ENCODE measurements around the gene SERPIND1. TPM values are rescaled to one million over a fixed set of nuclear protein-coding genes. Genes with fewer than 3 reads are reported as not detected.

Gene SERPIND1
- polyA plus RNA-seq, 1 donor: not detected

DNA sequence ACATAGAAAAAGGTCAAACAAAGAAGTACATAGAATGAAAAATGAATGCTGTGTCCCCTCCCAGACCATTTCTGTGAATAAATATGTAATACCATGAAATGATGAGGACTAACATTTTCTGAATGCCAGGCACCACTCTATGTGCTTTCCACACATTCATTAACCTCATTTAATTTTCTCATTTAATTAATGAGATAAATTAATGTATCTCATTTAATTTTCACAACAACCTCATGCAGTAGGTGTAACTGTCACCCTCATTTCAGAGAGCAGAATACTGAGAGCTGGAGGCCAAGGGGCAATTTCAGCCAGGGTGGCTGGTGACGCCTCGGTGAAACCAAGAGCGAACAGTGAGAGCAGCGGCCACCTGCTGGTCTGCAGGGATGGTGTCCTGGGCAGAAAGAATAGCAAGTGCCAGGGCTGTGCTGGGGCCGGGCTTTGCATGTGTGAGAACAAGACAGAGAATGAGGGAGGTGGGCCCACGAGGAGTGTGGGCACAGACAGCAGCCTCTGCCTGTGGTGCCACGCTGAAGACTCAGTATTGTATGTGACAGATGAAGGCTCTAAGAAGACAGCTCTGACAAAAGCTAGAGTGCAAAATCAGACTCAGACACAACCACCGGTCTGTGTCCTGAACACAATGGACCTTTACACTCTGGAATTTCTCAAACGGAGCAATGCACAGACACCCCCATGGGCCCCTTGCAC lies 1.8 kb upstream of the SERPIND1 start:
- no peak for DNase-seq (ENCODE audit: low read depth)

- DNase-seq (ENCODE audit: low read depth): no peak
Measured at GRCh38 chr22:20774882-20775281, 969 bp downstream of the SERPIND1 start.

DNA sequence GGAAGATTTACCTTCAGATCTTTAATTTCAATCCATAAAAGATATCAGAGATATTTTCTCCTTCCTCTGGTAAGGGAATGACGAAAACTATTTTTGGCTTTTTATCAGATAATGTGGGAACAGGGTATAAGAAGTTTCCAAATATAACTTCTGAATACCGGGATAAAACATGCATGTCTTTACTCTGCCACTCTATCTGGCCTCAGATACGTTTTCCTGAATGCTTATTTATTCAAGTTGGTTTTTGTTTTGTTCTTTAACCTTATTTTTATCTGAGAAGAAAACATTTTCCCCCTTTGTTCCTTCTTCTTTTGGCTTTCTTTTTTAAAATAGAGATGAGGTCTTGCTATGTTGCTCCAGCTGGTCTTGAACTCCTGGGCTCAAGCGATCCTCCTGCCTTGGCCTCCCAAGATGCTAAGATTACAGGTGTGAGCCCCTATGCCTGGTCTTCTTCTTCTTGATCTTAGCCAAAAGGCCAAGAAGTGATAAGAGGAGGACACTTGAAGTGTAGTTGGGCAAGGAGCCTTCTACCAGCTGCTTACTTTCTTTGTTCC lies 1.5 kb downstream of the SERPIND1 start:
- no peak for DNase-seq (ENCODE audit: low read depth)

DNA sequence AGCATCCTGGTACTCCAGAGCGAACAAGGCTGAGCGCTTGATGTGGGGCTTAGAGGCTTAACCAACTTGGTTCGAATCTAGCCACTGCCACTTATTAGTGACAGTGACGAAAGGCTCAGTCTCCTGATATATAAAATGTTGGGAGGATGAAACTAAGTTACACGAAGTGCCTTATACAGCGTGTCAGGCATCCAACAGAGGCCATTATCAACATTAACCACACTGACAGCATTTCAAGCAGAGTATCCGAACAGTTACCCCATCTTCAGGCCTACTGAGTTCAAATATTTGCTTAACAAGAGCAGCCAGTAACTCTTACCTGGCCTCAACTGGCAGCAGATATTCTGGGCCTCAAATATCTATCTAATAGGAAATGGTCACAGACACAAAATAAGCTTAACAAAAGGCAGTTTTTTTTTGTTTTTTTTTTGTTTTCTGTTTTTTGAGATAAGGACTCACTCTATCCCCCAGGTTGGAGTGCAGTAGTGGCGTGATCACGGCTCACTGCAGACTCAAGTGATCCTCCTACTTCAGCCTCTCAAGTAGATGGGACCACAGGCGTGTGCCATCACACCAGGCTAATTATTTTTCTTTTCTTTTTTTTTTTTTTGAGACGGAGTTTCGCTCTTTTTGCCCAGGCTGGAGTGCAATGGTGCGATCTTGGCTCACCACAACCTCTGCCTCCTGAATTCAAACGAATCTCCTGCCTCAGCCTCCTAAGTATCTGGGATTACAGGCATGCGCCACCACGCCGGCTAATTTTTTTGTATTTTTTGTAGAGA lies 2.9 kb downstream of the SERPIND1 start:
- DNase-seq (ENCODE audit: low read depth): no peak

GRCh38 chr22:20777420-20778177 lies 3.7 kb downstream of the SERPIND1 start:
- DNase-seq (ENCODE audit: low read depth): no peak

DNA sequence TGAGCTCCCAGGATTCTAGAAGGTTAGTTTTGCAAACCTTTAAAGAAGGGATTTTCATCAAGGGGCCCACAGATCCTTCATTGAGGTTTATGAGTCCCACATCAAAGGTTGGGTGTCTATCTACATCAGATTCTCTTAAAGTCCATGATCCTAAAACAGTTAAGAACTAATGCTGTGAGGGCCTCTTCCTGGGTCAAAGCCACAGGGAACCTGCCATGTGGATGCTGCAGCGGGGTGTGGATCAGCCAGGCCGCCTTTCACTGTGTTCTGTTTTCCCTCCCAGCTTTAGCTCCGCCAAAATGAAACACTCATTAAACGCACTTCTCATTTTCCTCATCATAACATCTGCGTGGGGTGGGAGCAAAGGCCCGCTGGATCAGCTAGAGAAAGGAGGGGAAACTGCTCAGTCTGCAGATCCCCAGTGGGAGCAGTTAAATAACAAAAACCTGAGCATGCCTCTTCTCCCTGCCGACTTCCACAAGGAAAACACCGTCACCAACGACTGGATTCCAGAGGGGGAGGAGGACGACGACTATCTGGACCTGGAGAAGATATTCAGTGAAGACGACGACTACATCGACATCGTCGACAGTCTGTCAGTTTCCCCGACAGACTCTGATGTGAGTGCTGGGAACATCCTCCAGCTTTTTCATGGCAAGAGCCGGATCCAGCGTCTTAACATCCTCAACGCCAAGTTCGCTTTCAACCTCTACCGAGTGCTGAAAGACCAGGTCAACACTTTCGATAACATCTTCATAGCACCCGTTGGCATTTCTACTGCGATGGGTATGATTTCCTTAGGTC lies 5.3 kb downstream of the SERPIND1 start:
- no peak for DNase-seq (ENCODE audit: low read depth)

DNA sequence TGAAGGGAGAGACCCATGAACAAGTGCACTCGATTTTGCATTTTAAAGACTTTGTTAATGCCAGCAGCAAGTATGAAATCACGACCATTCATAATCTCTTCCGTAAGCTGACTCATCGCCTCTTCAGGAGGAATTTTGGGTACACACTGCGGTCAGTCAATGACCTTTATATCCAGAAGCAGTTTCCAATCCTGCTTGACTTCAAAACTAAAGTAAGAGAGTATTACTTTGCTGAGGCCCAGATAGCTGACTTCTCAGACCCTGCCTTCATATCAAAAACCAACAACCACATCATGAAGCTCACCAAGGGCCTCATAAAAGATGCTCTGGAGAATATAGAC lies 5.9 kb downstream of the SERPIND1 start:
- DNase-seq (ENCODE audit: low read depth): no peak

- no peak for DNase-seq (ENCODE audit: low read depth)
Measured at GRCh38 chr22:20781272-20781990, 7.5 kb downstream of the SERPIND1 start.

GRCh38 chr22:20782083-20782482 lies 8.2 kb downstream of the SERPIND1 start:
- DNase-seq (ENCODE audit: low read depth): no peak

DNA sequence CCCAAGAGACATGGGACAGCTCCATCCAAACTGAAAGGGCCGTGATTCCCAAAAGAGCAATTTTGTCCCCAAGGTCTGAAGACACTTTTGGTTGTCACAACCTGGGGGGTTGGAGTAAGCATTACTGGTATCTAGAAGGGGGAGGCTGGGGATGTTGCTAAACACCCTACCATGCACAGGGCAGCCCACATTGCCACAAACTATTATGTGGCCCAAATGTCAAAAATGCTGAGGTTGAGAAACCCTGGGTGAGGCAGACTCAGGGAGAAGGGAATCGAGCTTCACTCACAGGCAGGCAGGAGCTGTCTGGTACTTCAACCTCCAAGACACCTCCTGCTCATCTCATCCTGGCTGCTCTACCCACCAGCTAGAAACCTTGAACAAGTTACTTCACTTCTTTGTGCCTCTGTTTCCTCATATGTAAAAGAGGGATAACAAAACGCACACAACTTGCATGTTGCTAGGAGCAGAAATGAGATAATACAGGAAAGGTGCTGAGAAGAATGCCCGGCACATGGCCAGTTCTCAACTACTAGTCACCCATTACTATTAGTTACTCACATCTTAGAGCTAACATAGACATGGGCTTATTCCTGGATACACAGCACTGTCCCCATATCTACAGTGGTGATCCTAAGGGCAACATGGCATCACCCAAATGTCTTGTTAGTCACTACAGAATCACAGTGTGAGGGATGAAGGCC lies 8.8 kb downstream of the SERPIND1 start:
- no peak for DNase-seq (ENCODE audit: low read depth)

GRCh38 chr22:20783300-20783673 lies 9.4 kb downstream of the SERPIND1 start:
- no peak for DNase-seq (ENCODE audit: low read depth)

GRCh38 chr22:20783844-20784723 lies 10.2 kb downstream of the SERPIND1 start:
- no peak for DNase-seq (ENCODE audit: low read depth)

DNA sequence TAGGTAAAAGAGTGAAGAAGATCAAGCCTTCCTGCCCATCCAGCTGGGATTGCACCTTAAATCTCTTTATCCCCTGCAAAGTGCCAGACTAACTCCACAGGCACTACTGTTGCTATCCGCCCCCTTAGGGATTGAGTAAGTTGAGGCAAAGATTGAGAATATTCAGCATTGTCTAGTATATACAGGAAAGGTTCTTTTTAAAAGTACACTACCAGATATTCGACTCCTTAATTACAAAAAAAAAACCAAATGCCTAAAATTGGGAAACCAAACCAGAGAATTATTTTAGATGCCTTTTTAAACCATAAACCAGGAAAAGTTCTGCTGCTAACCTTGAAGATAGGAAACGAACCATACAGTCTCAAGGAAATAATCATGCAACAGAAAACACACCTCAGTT lies 11.5 kb downstream of the SERPIND1 start:
- no peak for DNase-seq (ENCODE audit: low read depth)

- DNase-seq (ENCODE audit: low read depth): no peak
Measured at GRCh38 chr22:20786048-20786447, 12.1 kb downstream of the SERPIND1 start.

DNA sequence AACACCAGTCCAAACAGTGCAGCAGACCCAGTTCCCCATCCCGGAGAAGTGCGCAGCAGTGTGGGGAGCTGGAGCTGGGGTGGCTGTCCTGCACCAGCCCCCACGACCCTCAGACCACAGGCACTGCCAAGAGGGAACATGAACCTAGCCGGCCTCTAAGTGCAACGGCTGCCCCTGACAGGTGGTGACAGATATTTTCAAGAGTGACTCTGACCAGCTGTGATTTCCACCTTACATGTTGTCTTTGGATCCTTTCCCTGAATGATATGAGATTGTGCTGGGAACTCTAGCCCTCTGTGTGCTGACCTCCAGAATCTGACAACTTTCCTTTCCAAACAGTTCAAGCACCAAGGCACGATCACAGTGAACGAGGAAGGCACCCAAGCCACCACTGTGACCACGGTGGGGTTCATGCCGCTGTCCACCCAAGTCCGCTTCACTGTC lies 12.6 kb downstream of the SERPIND1 start:
- DNase-seq (ENCODE audit: low read depth): no peak

- DNase-seq (ENCODE audit: low read depth): no peak
Measured at GRCh38 chr22:20787223-20787622, 13.3 kb downstream of the SERPIND1 start.

DNA sequence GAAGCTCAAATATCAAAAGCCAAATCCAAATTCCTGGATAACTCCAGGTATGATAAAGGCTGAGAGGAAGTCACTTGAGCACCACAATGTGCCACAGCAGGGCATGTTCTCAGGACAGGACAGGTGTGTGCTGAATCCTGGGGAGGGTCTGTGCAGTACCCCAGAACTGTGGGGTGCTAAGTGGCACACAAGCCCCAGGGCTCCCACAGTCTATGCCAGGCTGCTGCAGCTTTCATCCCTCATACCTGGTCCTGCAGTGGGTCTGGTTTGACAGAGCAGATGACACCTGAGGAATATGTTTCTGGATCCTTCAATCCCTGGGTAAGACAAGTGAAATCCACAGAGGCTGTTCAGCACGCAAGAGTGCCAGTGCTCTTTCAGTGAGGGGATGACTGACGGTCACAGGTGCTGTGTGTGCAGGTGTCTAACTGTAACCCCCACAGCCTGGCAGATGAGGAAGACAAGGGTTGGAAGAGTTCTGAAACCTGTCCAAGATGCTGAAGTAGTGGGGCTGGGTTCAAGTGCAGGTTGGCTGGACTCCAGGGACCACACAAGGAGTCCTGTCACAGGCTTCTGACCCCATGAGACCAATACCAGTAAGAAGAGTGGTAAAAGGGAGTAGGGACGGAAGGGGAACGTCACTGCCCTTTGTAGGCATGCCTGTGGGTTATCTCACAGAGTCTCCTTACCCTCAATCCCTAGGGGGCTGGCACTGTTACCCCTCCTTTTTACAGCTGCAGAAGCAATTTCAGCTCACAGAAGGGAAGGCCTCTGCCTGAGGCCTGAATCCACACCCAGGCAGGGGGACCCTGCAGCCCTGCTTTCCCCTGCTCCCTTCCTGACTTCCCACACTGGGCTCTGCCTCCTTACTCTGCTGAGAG lies 14.1 kb downstream of the SERPIND1 start:
- DNase-seq (ENCODE audit: low read depth): no peak
